GM20000 (cell line): ENCODE data around the gene CREB5.

Experiments used
- DNase-seq: peaks from one replicate; pipeline ENCODE4 v3.0.0; 2012; ENCODE audit warnings: low spot score
- TF ChIP-seq, protein P1 (sequence below): IDR thresholded peaks from 2 replicates; pipeline ENCODE4 v1.5.1; 2012; ENCODE audit warnings: mild to moderate bottlenecking, control low read depth; ENCODE audit errors: extremely low read depth, missing control alignments

The CREB5 gene

DNA sequence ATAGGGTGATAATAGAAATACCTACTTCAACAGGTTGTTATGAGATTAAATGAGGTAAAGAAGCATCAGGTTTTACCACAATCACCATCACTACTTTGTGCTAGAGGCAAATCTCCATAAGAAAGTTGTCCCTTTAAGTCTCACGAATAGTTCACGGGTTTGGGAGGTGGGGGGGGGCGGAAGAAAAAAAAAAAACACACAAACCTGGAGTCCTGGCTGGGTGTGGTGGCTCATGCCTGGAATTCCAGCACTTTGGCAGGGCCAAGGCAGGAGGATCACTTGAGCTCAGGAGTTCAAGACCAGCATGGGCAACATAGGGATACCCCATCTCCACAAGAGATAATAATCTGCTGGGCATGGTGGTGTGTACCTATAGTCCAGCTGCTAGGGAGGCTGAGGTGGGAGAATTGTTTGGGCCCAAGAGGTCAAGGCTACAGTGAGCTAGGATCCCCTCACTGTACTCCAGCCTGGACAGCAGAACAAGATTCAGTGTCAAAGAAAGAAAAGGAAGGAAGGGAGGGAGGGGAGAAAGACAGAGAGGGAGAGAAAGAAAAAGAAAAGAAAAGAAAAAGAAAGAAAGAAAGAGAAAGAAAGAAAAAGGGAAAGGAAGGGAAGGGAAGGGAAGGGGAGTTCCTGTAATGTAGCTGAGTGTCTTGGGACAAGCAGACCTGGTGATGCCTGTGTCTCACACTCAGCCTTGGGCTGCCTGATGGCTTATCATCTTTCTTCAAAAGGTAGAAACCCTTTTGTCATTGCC lies 231.4 kb downstream of the CREB5 start:
- TF ChIP-seq, protein P1, sequence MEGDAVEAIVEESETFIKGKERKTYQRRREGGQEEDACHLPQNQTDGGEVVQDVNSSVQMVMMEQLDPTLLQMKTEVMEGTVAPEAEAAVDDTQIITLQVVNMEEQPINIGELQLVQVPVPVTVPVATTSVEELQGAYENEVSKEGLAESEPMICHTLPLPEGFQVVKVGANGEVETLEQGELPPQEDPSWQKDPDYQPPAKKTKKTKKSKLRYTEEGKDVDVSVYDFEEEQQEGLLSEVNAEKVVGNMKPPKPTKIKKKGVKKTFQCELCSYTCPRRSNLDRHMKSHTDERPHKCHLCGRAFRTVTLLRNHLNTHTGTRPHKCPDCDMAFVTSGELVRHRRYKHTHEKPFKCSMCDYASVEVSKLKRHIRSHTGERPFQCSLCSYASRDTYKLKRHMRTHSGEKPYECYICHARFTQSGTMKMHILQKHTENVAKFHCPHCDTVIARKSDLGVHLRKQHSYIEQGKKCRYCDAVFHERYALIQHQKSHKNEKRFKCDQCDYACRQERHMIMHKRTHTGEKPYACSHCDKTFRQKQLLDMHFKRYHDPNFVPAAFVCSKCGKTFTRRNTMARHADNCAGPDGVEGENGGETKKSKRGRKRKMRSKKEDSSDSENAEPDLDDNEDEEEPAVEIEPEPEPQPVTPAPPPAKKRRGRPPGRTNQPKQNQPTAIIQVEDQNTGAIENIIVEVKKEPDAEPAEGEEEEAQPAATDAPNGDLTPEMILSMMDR = no peak
- DNase-seq = no peak

DNA sequence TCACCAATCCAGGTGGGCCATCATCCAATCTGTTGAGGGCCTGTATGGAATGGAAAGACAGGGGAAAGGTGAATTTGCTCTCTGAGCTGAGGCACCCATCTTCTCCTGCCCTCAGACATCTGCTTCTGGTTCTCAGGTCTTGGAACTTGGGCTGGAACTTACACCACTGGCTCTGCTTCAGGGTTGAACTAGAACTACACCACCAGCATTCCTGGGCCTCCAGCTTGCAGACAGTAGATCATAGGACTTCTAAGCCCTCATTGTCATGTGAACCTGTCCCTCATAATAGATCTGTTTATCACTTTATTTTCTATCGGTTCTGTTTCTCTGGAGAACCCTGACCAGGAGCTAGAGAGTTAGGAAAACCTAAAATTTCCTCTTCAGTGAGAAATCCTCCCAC lies 233.5 kb downstream of the CREB5 start:
- no peak for DNase-seq
- TF ChIP-seq, protein P1 = no peak

DNA sequence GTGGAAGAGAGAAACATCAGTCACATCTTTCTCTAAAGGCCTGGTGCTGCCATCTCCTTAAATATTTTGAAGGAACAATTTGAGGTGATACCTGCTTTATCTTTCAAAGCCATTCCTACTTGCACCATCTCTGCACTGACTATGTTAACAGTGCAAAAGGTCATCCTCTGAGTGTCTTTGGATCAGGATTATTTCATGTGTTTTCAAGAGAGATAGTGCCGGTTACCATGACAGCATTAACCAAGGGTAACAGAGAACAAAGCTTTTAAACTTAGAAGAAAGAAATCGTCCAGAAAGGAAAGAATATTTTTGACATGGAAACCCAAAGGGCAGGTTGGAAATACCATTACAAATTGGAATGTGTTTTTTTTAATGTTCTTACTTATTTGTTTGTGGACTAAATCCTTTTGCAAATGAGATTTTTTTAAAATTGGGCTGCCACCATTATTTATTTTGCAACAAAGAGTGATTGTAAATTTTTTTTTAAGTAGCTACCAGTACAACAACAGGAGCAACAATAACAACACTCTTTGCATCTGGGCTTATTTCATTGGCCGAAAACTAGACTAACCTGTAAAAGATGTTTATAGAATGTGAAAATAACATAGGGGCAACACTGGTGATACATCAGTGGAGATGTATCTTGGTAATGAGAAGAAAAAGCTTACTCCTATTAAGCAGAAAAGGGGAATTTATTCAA lies 234.2 kb downstream of the CREB5 start:
- TF ChIP-seq, protein P1 = no peak
- DNase-seq = no peak

DNA sequence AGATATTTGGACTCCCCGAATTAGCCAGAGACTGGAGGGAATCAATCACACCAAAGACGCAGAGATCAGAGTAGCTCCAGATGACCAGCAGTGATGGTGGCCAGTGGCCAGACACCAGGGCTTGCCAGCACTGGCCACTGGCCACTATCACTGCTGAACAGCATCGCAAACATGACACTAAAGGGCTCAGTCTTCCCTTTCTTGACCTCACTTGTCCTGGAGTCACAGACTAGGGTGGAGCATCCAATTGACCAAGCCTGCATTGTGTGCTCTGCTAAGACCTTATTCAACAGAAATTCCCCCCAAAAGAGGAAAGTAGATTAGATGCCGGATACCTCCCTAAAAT lies 234.7 kb downstream of the CREB5 start:
- TF ChIP-seq, protein P1 = no peak
- DNase-seq = no peak

DNA sequence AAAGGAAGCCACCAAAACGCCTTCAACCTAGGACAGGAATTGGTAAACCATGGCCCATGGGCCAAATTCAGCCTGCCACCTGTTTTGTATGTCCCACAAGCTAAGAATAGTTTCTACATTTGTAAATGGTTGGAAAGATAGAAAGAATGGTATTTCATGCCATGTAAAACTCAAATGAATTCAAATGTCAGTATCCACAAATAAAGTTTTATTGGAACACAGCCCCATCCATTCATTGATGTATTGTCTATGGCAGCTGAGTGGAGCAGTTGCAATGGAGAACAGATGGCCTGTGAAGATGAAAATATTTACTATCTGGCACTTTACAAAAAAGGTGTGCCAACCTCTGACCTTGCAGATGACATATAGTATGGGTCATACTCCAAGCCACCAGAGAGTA lies 236.9 kb downstream of the CREB5 start:
- TF ChIP-seq, protein P1 = no peak
- no peak for DNase-seq

DNA sequence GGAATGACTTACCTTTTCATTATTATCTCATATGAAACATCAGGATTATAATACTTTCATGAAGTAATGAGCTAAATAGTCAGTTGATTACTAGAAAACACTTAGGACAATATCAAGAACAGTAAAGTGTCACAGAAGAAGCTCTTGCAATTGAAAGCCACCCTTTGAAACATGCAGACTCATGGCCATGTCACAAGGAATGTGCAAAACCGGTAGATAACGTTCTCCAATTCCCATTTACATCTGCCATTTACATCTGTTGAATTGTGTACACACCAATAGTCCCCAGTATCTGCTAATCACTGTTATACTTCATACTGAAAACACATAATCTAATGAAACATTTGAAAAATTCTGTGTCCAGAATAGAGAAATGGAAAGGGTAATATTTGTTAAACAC lies 237.5 kb downstream of the CREB5 start:
- DNase-seq = no peak
- TF ChIP-seq, protein P1 = no peak

DNA sequence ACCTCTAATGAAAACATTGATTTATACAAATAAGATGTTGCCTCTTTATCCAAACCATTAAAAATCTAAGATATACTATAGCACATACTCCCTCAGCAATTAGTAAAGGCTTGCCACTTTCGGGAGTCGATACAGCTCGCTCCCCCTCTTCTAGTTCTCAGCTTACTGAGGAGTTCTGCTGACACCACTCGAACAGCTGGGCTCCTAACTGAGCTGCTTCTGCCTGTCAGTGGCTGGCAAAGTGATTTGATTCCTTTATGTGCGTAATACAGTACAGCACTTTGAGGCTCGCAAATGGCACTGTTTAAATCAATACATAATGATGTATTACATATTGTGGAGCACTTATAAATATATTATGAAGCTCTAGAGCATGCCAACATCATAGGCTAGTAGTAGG lies 241.8 kb downstream of the CREB5 start:
- DNase-seq = no peak
- TF ChIP-seq, protein P1 = no peak
